BLaER1 treated with 17β-estradiol and CSF1 and Interleukin-3, amounts not matched to agents 10 nM and 100 nM (cell line): Measurements from ENCODE around the gene PCSK6.

Source experiments
- H3K27ac ChIP-seq, 11 experiments: shearing (Covaris generic); formaldehyde crosslinking; 2 replicates each; pipeline ENCODE4 v1.8.1; 2022
- H3K27me3 ChIP-seq, 11 experiments: shearing (Covaris generic); formaldehyde crosslinking; 2 replicates each; pipeline ENCODE4 v1.8.1; 2022
- H3K36me3 ChIP-seq, 11 experiments: shearing (Covaris generic); formaldehyde crosslinking; 2 replicates each; pipeline ENCODE4 v1.8.1; 2022
- H3K4me1 ChIP-seq, 10 experiments: shearing (Covaris generic); formaldehyde crosslinking; 2 replicates each; pipeline ENCODE4 v1.8.1; 2022
- H3K4me2 ChIP-seq, 11 experiments: shearing (Covaris generic); formaldehyde crosslinking; 2 replicates each; pipeline ENCODE4 v1.8.1; 2022
- H3K4me3 ChIP-seq, 10 experiments: shearing (Covaris generic); formaldehyde crosslinking; 2 replicates each; pipeline ENCODE4 v1.8.1; 2022
- H3K9ac ChIP-seq, 11 experiments: shearing (Covaris generic); formaldehyde crosslinking; 2 replicates each; pipeline ENCODE4 v1.8.1; 2022
- H3K9me3 ChIP-seq, 11 experiments: shearing (Covaris generic); formaldehyde crosslinking; replicated peaks in 1 of 11; 2 replicates each; pipeline ENCODE4 v1.8.1; 2022
- H4K20me1 ChIP-seq, 11 experiments: shearing (Covaris generic); formaldehyde crosslinking; 2 replicates each; pipeline ENCODE4 v1.8.1; 2022
- Cebpa-rat ChIP-seq, 11 experiments: shearing (Covaris generic); IDR thresholded peaks; 2 replicates each; pipeline ENCODE4 v1.8.1; 2022

The PCSK6 gene

GRCh38 chr15:101332061-101332467 lies 157.4 kb downstream of the PCSK6 start:
- Histone ChIP-seq H3K9ac (no peak overlapping the region), H3K9me3 (peaks cover 24 to 40% (median 38%) of the 10 kb centered on the region in 11 experiments), H3K4me1 (peaks cover 6 to 18% (median 8%) of the 10 kb centered on the region in 10 experiments; a peak in 18 of 20 replicates), H3K27me3 (peaks cover 0 to 12% (median 0%) of the 10 kb centered on the region in 11 experiments; a peak in 3 of 22 replicates), H3K27ac (no peak overlapping the region), H3K36me3 (no peaks in the 10 kb centered on the region), H4K20me1 (no peaks in the 10 kb centered on the region), H3K4me3 (no peak overlapping the region), H3K4me2 (no peak overlapping the region)
- TF ChIP-seq Cebpa-rat (IDR thresholded peaks at IDR 0.05) = no peak

- Histone ChIP-seq H3K4me3 (no peak overlapping the region), H3K27ac (no peak overlapping the region), H3K27me3 (peaks cover 0 to 12% (median 0%) of the 10 kb centered on the region in 11 experiments; a peak in 3 of 22 replicates), H3K9me3 (peaks cover 11 to 19% (median 17%) of the 10 kb centered on the region in 11 experiments), H3K4me2 (peak overlapping the region in 6 of 11 experiments; percentile 3 to 39 (median 22); a peak in 8 of 22 replicates), H3K4me1 (peaks cover 5 to 17% (median 9%) of the 10 kb centered on the region in 10 experiments; a peak in 19 of 20 replicates), H3K9ac (no peak overlapping the region), H4K20me1 (no peaks in the 10 kb centered on the region), H3K36me3 (no peaks in the 10 kb centered on the region)
- no peak for TF ChIP-seq Cebpa-rat (IDR thresholded peaks at IDR 0.05)
Observed at GRCh38 chr15:101329867-101330380, 159.6 kb downstream of the PCSK6 start.

- no peak overlapping the region for H3K27ac ChIP-seq
- peaks cover 5 to 14% (median 12%) of the 10 kb centered on the region in 11 experiments for H3K9me3 ChIP-seq
- H3K27me3 ChIP-seq = peaks cover 0 to 12% (median 0%) of the 10 kb centered on the region in 11 experiments; a peak in 3 of 22 replicates
- H3K4me3 ChIP-seq = no peak overlapping the region
- H3K4me1 ChIP-seq = peaks cover 0 to 17% (median 9%) of the 10 kb centered on the region in 10 experiments; a peak in 17 of 20 replicates
- H4K20me1 ChIP-seq = no peaks in the 10 kb centered on the region
- TF ChIP-seq Cebpa-rat (IDR thresholded peaks at IDR 0.05) = no peak
- no peaks in the 10 kb centered on the region for H3K36me3 ChIP-seq
- peak overlapping the region in 2 of 11 experiments; percentile 3 to 39; a peak in 3 of 22 replicates for H3K4me2 ChIP-seq
- no peak overlapping the region for H3K9ac ChIP-seq
Observed at GRCh38 chr15:101329309-101329863, 160.1 kb downstream of the PCSK6 start.

- Histone ChIP-seq H3K4me1 (peaks cover 2 to 30% (median 21%) of the 10 kb centered on the region in 10 experiments), H3K9me3 (peaks cover 0 to 2% (median 1%) of the 10 kb centered on the region in 11 experiments; a peak in 12 of 22 replicates), H3K4me2 (no peak overlapping the region), H3K27me3 (peaks cover 0 to 12% (median 0%) of the 10 kb centered on the region in 11 experiments; a peak in 3 of 22 replicates), H3K36me3 (no peaks in the 10 kb centered on the region), H4K20me1 (no peaks in the 10 kb centered on the region), H3K27ac (no peak overlapping the region), H3K4me3 (no peak overlapping the region), H3K9ac (no peak overlapping the region)
- no peak for TF ChIP-seq Cebpa-rat (IDR thresholded peaks at IDR 0.05)
Observed at GRCh38 chr15:101328001-101328400, 161.5 kb downstream of the PCSK6 start.

- Histone ChIP-seq H3K9me3 (no peaks in the 10 kb centered on the region; a peak in 1 of 22 replicates), H3K27me3 (peaks cover 0 to 12% (median 0%) of the 10 kb centered on the region in 11 experiments; a peak in 3 of 22 replicates), H3K27ac (no peak overlapping the region), H3K9ac (no peak overlapping the region), H3K36me3 (no peaks in the 10 kb centered on the region), H4K20me1 (no peaks in the 10 kb centered on the region), H3K4me1 (peaks cover 4 to 37% (median 29%) of the 10 kb centered on the region in 10 experiments), H3K4me3 (no peak overlapping the region), H3K4me2 (no peak overlapping the region)
- no peak for TF ChIP-seq Cebpa-rat (IDR thresholded peaks at IDR 0.05)
Observed at GRCh38 chr15:101327147-101327740, 162.3 kb downstream of the PCSK6 start.

GRCh38 chr15:101326462-101327146 lies 162.9 kb downstream of the PCSK6 start:
- no peak overlapping the region for H3K9ac ChIP-seq
- H3K4me2 ChIP-seq = no peak overlapping the region
- H3K4me3 ChIP-seq = no peak overlapping the region
- no peak overlapping the region for H3K27ac ChIP-seq
- peaks cover 0 to 11% (median 0%) of the 10 kb centered on the region in 11 experiments; a peak in 3 of 22 replicates for H3K27me3 ChIP-seq
- no peaks in the 10 kb centered on the region for H3K36me3 ChIP-seq
- no peaks in the 10 kb centered on the region for H3K9me3 ChIP-seq
- H4K20me1 ChIP-seq = no peaks in the 10 kb centered on the region
- peaks cover 4 to 42% (median 33%) of the 10 kb centered on the region in 10 experiments for H3K4me1 ChIP-seq
- TF ChIP-seq Cebpa-rat (IDR thresholded peaks at IDR 0.05) = no peak

GRCh38 chr15:101326026-101326315 lies 163.5 kb downstream of the PCSK6 start:
- no peak for TF ChIP-seq Cebpa-rat (IDR thresholded peaks at IDR 0.05)

GRCh38 chr15:101325263-101326025 lies 164.1 kb downstream of the PCSK6 start:
- peak overlapping the region in 6 of 11 experiments; percentile 46 to 70 (median 60); a peak in 6 of 22 replicates for H3K4me2 ChIP-seq
- no peak overlapping the region for H3K27ac ChIP-seq
- H3K4me1 ChIP-seq = peaks cover 9 to 52% (median 44%) of the 10 kb centered on the region in 10 experiments
- TF ChIP-seq Cebpa-rat (IDR thresholded peaks at IDR 0.05) = no peak
- H4K20me1 ChIP-seq = no peaks in the 10 kb centered on the region
- H3K9ac ChIP-seq = no peak overlapping the region
- no peaks in the 10 kb centered on the region for H3K9me3 ChIP-seq
- peaks cover 0 to 8% (median 0%) of the 10 kb centered on the region in 11 experiments; a peak in 2 of 22 replicates for H3K27me3 ChIP-seq
- H3K36me3 ChIP-seq = no peaks in the 10 kb centered on the region
- no peak overlapping the region for H3K4me3 ChIP-seq

More at GRCh38 chr15:101326026-101326315, 163.5 kb downstream of the PCSK6 start:
- Histone ChIP-seq H3K4me2 (no peak overlapping the region), H3K27ac (no peak overlapping the region), H3K9ac (no peak overlapping the region), H3K9me3 (no peaks in the 10 kb centered on the region), H3K36me3 (no peaks in the 10 kb centered on the region), H3K27me3 (peaks cover 0 to 8% (median 0%) of the 10 kb centered on the region in 11 experiments; a peak in 3 of 22 replicates), H3K4me3 (no peak overlapping the region), H3K4me1 (peaks cover 6 to 48% (median 39%) of the 10 kb centered on the region in 10 experiments), H4K20me1 (no peaks in the 10 kb centered on the region)
